H9 (cell line): ENCODE results near the gene KCNJ15. TPM values are rescaled to one million over a fixed set of nuclear protein-coding genes. Genes with fewer than 3 reads are reported as not detected.

Experiments
- DNase-seq: peaks from one replicate; pipeline ENCODE4 v3.0.0-alpha.2; 2017
- H2AFZ ChIP-seq: one replicate; pipeline ENCODE4 v1.6.1; 2013; ENCODE audit warnings: mild to moderate bottlenecking, low read length, control low read depth, moderate library complexity
- H2AK5ac ChIP-seq: 2 replicates; pipeline ENCODE4 v1.6.1; 2013; ENCODE audit warnings: low read length, control low read depth, mixed read lengths; ENCODE audit not compliant: insufficient read length
- H2BK120ac ChIP-seq: one replicate; pipeline ENCODE4 v1.6.1; 2013; ENCODE audit warnings: low read depth, mild to moderate bottlenecking, low read length, control low read depth, inconsistent platforms; ENCODE audit not compliant: poor library complexity, severe bottlenecking
- H2BK12ac ChIP-seq: 2 replicates; pipeline ENCODE4 v1.6.1; 2013; ENCODE audit warnings: low read length, control low read depth, mixed read lengths, low read depth; ENCODE audit not compliant: insufficient read length
- H2BK15ac ChIP-seq: 2 replicates; pipeline ENCODE4 v1.6.1; 2013; ENCODE audit warnings: low read depth, low read length, control low read depth
- H2BK20ac ChIP-seq: one replicate; pipeline ENCODE4 v1.6.1; 2013; ENCODE audit warnings: low read depth, mild to moderate bottlenecking, low read length, control low read depth, inconsistent platforms; ENCODE audit not compliant: poor library complexity, severe bottlenecking
- H2BK5ac ChIP-seq: 2 replicates; pipeline ENCODE4 v1.6.1; 2013; ENCODE audit warnings: low read length, control low read depth, mixed read lengths; ENCODE audit not compliant: insufficient read length
- H3K14ac ChIP-seq: 2 replicates; pipeline ENCODE4 v1.6.1; 2013; ENCODE audit warnings: low read length, control low read depth; ENCODE audit not compliant: insufficient read depth
- H3K18ac ChIP-seq: 2 replicates; pipeline ENCODE4 v1.6.1; 2013; ENCODE audit warnings: low read depth, mild to moderate bottlenecking, mixed read lengths, low read length, control low read depth; ENCODE audit not compliant: insufficient read length
- H3K23ac ChIP-seq: 2 replicates; pipeline ENCODE4 v1.6.1; 2013; ENCODE audit warnings: low read length, control low read depth, mixed read lengths, low read depth; ENCODE audit not compliant: insufficient read length
- H3K23me2 ChIP-seq: 2 replicates; pipeline ENCODE4 v1.6.1; 2013; ENCODE audit warnings: low read depth, mild to moderate bottlenecking, mixed read lengths, low read length, control low read depth; ENCODE audit not compliant: insufficient read length, poor library complexity, severe bottlenecking
- H3K27ac ChIP-seq: 2 replicates; pipeline ENCODE4 v1.5.1; 2013; ENCODE audit warnings: low read length, control low read depth, mixed read lengths, low read depth; ENCODE audit not compliant: insufficient read length
- H3K27me3 ChIP-seq: 2 replicates; pipeline ENCODE4 v1.6.1; 2013; ENCODE audit warnings: low read length, control low read depth, inconsistent platforms; ENCODE audit not compliant: insufficient read depth
- H3K4ac ChIP-seq: 2 replicates; pipeline ENCODE4 v1.6.1; 2013; ENCODE audit warnings: low read depth, mild to moderate bottlenecking, control low read depth, inconsistent platforms, low read length, moderate library complexity
- H3K4me1 ChIP-seq: 2 replicates; pipeline ENCODE4 v1.6.1; 2013; ENCODE audit warnings: low read length, control low read depth, inconsistent platforms; ENCODE audit not compliant: insufficient read depth
- H3K4me2 ChIP-seq: 2 replicates; pipeline ENCODE4 v1.6.1; 2013; ENCODE audit warnings: low read length, control low read depth, mixed read lengths; ENCODE audit not compliant: insufficient read length, insufficient read depth
- H3K56ac ChIP-seq: 2 replicates; pipeline ENCODE4 v1.6.1; 2013; ENCODE audit warnings: low read depth, mild to moderate bottlenecking, mixed read lengths, low read length, control low read depth; ENCODE audit not compliant: insufficient read length
- H3K79me1 ChIP-seq: 2 replicates; pipeline ENCODE4 v1.6.1; 2013; ENCODE audit warnings: low read depth, mild to moderate bottlenecking, moderate library complexity, low read length, control low read depth, inconsistent platforms; ENCODE audit not compliant: insufficient read depth, poor library complexity, severe bottlenecking
- H3K79me2 ChIP-seq: 2 replicates; pipeline ENCODE4 v1.6.1; 2013; ENCODE audit warnings: low read length, control low read depth, inconsistent platforms; ENCODE audit not compliant: insufficient read depth
- H3K9ac ChIP-seq: 2 replicates; pipeline ENCODE4 v1.6.1; 2013; ENCODE audit warnings: low read length, control low read depth, mixed read lengths; ENCODE audit not compliant: insufficient read length; ENCODE audit errors: extremely low read depth
- H3K9me3 ChIP-seq: one replicate; pipeline ENCODE4 v1.6.1; 2013; ENCODE audit warnings: low read depth, low read length, inconsistent platforms; ENCODE audit not compliant: control insufficient read depth
- H3T11ph ChIP-seq: one replicate; pipeline ENCODE4 v1.6.1; 2013; ENCODE audit warnings: mild to moderate bottlenecking, low read length, control low read depth, inconsistent platforms
- H4K20me1 ChIP-seq: one replicate; pipeline ENCODE4 v1.6.1; 2013; ENCODE audit not compliant: control insufficient read depth, insufficient read length, insufficient read depth
- H4K5ac ChIP-seq: 2 replicates; pipeline ENCODE4 v1.6.1; 2013; ENCODE audit warnings: low read depth, mild to moderate bottlenecking, mixed read lengths, low read length, control low read depth; ENCODE audit not compliant: insufficient read length
- H4K8ac ChIP-seq: replicated peaks from 2 replicates; pipeline ENCODE4 v1.6.1; 2013; ENCODE audit warnings: low read length, control low read depth, mixed read lengths, low read depth; ENCODE audit not compliant: insufficient read length
- H4K91ac ChIP-seq: 2 replicates; pipeline ENCODE4 v1.6.1; 2013; ENCODE audit warnings: low read depth, mild to moderate bottlenecking, moderate library complexity, mixed read lengths, low read length, control low read depth; ENCODE audit not compliant: insufficient read length
- H3K27ac Mint-ChIP-seq, 3 experiments: 2 replicates in 2 of 3; 3 replicates in 1 of 3; pipeline ENCODE4 v1.8.0; 2020 to 2021; ENCODE audit warnings: mixed read lengths in 3 of 3, mild to moderate bottlenecking in 1 of 3, moderate library complexity in 1 of 3
- H3K27me3 Mint-ChIP-seq: 2 replicates; pipeline ENCODE4 v1.8.0; 2021; ENCODE audit warnings: low read depth, mild to moderate bottlenecking, moderate library complexity, mixed read lengths
- H3K36me3 Mint-ChIP-seq, 3 experiments: 2 replicates in 2 of 3; 3 replicates in 1 of 3; pipeline ENCODE4 v1.8.0; 2020 to 2021; ENCODE audit warnings: low read depth in 3 of 3, mixed read lengths in 3 of 3; ENCODE audit not compliant: insufficient read depth in 1 of 3
- H3K4me1 Mint-ChIP-seq, 2 experiments: 2 replicates each; pipeline ENCODE4 v1.8.0; 2020; ENCODE audit warnings: mixed read lengths in 2 of 2
- H3K4me3 Mint-ChIP-seq, 2 experiments: 2 replicates in 1 of 2; 3 replicates in 1 of 2; pipeline ENCODE4 v1.8.0; 2020 to 2021; ENCODE audit warnings: mild to moderate bottlenecking in 2 of 2, mixed read lengths in 2 of 2, moderate library complexity in 1 of 2
- H3K9me3 Mint-ChIP-seq, 2 experiments: 2 replicates in 1 of 2; 3 replicates in 1 of 2; pipeline ENCODE4 v1.8.0; 2020; ENCODE audit warnings: mild to moderate bottlenecking in 2 of 2, mixed read lengths in 2 of 2, moderate library complexity in 1 of 2
- CTCF ChIP-seq: fragments of 200-600 bp; sonication (generic); conservative IDR thresholded peaks from 3 replicates; pipeline ENCODE4 v1.8.0; 2021; ENCODE audit warnings: antibody characterized with exemption, mild to moderate bottlenecking
- WGBS: extraction: QIAGEN DNeasy Blood & Tissue Kit; methylation state at CpG from one replicate; pipeline ENCODE4 v1.1.7; 2013; ENCODE audit warnings: missing lambda C conversion rate, low lambda C conversion rate, mixed read lengths; ENCODE audit not compliant: insufficient read length; ENCODE audit errors: extremely low coverage; 5-methylcytosine and 5-hydroxymethylcytosine counted together
- total RNA-seq: library from RNA; stranded (reverse); gene quantifications from 2 replicates; pipeline ENCODE4 v1.2.1, GENCODE V29; 2021

Gene KCNJ15
- total RNA-seq, 1 experiment from 2014 or later = not detected

GRCh38 chr21:38265166-38265565 is 8.4 kb downstream of the KCNJ15 start:
- Mint-ChIP-seq H3K27ac (no peak overlapping the region), H3K27me3 (no peaks in the 10 kb centered on the region), H3K4me1 (peaks cover 15 to 16% of the 10 kb centered on the region in 2 experiments), H3K4me3 (no peak overlapping the region), H3K36me3 (no peaks in the 10 kb centered on the region; a peak in 1 of 7 replicates), H3K9me3 (no peaks in the 10 kb centered on the region; a peak in 1 of 5 replicates)
- Histone ChIP-seq H3K9me3 (no peaks in the 10 kb centered on the region), H3K4me2 (no peak overlapping the region), H3K23me2 (no peaks in the 10 kb centered on the region), H3K27ac (no peak overlapping the region), H3K18ac (no peak overlapping the region), H3K4me1 (no peaks in the 10 kb centered on the region), H2AK5ac (no peak overlapping the region), H2AFZ (no peak overlapping the region), H4K8ac (no peak overlapping the region), H4K5ac (no peak overlapping the region), H3T11ph (no peak overlapping the region), H3K9ac (no peak overlapping the region), H2BK20ac (no peak overlapping the region), H2BK5ac (no peak overlapping the region), H2BK15ac (no peak overlapping the region), H3K79me2 (no peaks in the 10 kb centered on the region), H4K20me1 (no peaks in the 10 kb centered on the region), H3K27me3 (no peaks in the 10 kb centered on the region), H3K56ac (no peak overlapping the region), H3K23ac (no peak overlapping the region), H3K14ac (no peak overlapping the region), H2BK120ac (no peak overlapping the region), H3K79me1 (no peaks in the 10 kb centered on the region), H3K4ac (no peak overlapping the region), H4K91ac (no peak overlapping the region), H2BK12ac (no peak overlapping the region)
- WGBS = no CpG with 5 or more reads among the region's 1 CpG
- no peak for TF ChIP-seq CTCF
- no peak for DNase-seq
